ENCODE data around the gene FLNA.

FLNA gene

GRCh38 chrX:154378059-154378798 lies 3.8 kb upstream of the FLNA start:
- DNase-seq (ENCODE audit: low read depth in 2 of 2, low spot score in 1 of 2): no peak

GRCh38 chrX:154376774-154377173 lies 2.3 kb upstream of the FLNA start:
- no peak for DNase-seq (ENCODE audit: low read depth in 2 of 2, low spot score in 1 of 2)

GRCh38 chrX:154375156-154375504 lies 696 bp upstream of the FLNA start:
- DNase-seq (ENCODE audit: low read depth in 2 of 2, low spot score in 1 of 2): no peak

- DNase-seq (ENCODE audit: low read depth in 2 of 2, low spot score in 1 of 2): no peak
Measured at GRCh38 chrX:154373340-154374306, 811 bp downstream of the FLNA start.

GRCh38 chrX:154372612-154373022 lies 1.8 kb downstream of the FLNA start:
- DNase-seq (ENCODE audit: low read depth in 2 of 2, low spot score in 1 of 2): no peak

- no peak for DNase-seq (ENCODE audit: low read depth in 2 of 2, low spot score in 1 of 2)
Measured at GRCh38 chrX:154371789-154372300, 2.6 kb downstream of the FLNA start.

GRCh38 chrX:154371017-154371788 lies 3.2 kb downstream of the FLNA start:
- DNase-seq (ENCODE audit: low read depth in 2 of 2, low spot score in 1 of 2): peak; percentile 77 to 88

- DNase-seq (ENCODE audit: low read depth in 2 of 2, low spot score in 1 of 2): no peak
Measured at GRCh38 chrX:154370300-154371016, 4.0 kb downstream of the FLNA start.

GRCh38 chrX:154369449-154370299 lies 4.8 kb downstream of the FLNA start:
- DNase-seq (ENCODE audit: low read depth in 2 of 2, low spot score in 1 of 2): peak; percentile 39 to 65

- DNase-seq (ENCODE audit: low read depth in 2 of 2, low spot score in 1 of 2): peak; percentile 81 to 95
Measured at GRCh38 chrX:154368630-154369448, 5.6 kb downstream of the FLNA start.

GRCh38 chrX:154367474-154368308 lies 6.7 kb downstream of the FLNA start:
- DNase-seq (ENCODE audit: low read depth in 2 of 2, low spot score in 1 of 2): no peak

GRCh38 chrX:154366666-154367055 lies 7.8 kb downstream of the FLNA start:
- no peak for DNase-seq (ENCODE audit: low read depth in 2 of 2, low spot score in 1 of 2)

GRCh38 chrX:154365997-154366665 lies 8.3 kb downstream of the FLNA start:
- DNase-seq (ENCODE audit: low read depth in 2 of 2, low spot score in 1 of 2): no peak

- no peak for DNase-seq (ENCODE audit: low read depth in 2 of 2, low spot score in 1 of 2)
Measured at GRCh38 chrX:154365052-154365600, 9.3 kb downstream of the FLNA start.

- no peak for DNase-seq (ENCODE audit: low read depth in 2 of 2, low spot score in 1 of 2)
Measured at GRCh38 chrX:154363706-154364439, 10.6 kb downstream of the FLNA start.

GRCh38 chrX:154362085-154362742 lies 12.2 kb downstream of the FLNA start:
- no peak for DNase-seq (ENCODE audit: low read depth in 2 of 2, low spot score in 1 of 2)

Measured in stimulated activated CD8-positive, alpha-beta memory T cell treated with anti-CD3 and anti-CD28 coated beads, Interleukin-4, amount 100 ng/mL, for 4 hours (primary cell).